Mesenchymal stem cell (in vitro differentiated cells and primary cell): ENCODE data around the gene ANKRD40CL.

Experiments used
- DNase-seq: peaks from one replicate; pipeline ENCODE4 v3.0.0-alpha.2; 2013
- H2AFZ ChIP-seq: one replicate; pipeline ENCODE4 v1.6.1; 2013; ENCODE audit warnings: low read depth, mild to moderate bottlenecking, control low read depth, inconsistent platforms, low read length, moderate library complexity
- H2AK5ac ChIP-seq: 2 replicates; pipeline ENCODE4 v1.6.1; 2013; ENCODE audit warnings: low read length, moderate library complexity, mild to moderate bottlenecking, inconsistent platforms; ENCODE audit not compliant: severe bottlenecking
- H2BK120ac ChIP-seq: one replicate; pipeline ENCODE4 v1.6.1; 2013; ENCODE audit warnings: low read depth, mild to moderate bottlenecking, inconsistent platforms, low read length, moderate library complexity
- H2BK12ac ChIP-seq, 2 experiments: one replicate each; pipeline ENCODE4 v1.6.1; 2013; ENCODE audit warnings: inconsistent platforms in 2 of 2, low read length in 2 of 2, mild to moderate bottlenecking in 2 of 2, moderate library complexity in 2 of 2, control low read depth in 1 of 2
- H2BK15ac ChIP-seq: one replicate; pipeline ENCODE4 v1.6.1; 2013; ENCODE audit warnings: mild to moderate bottlenecking, low read depth, inconsistent platforms; ENCODE audit not compliant: poor library complexity, severe bottlenecking
- H2BK5ac ChIP-seq: 2 replicates; pipeline ENCODE4 v1.6.1; 2013; ENCODE audit warnings: low read depth, mild to moderate bottlenecking, low read length, control low read depth, inconsistent platforms; ENCODE audit not compliant: poor library complexity, severe bottlenecking
- H3K14ac ChIP-seq, 2 experiments: one replicate each; pipeline ENCODE4 v1.6.1; 2013; ENCODE audit warnings: inconsistent platforms in 2 of 2, low read length in 2 of 2, control low read depth in 1 of 2, mild to moderate bottlenecking in 1 of 2, moderate library complexity in 1 of 2
- H3K18ac ChIP-seq, 2 experiments: one replicate each; pipeline ENCODE4 v1.6.1; 2013; ENCODE audit warnings: inconsistent platforms in 2 of 2, low read length in 2 of 2, control low read depth in 1 of 2, low read depth in 1 of 2, mild to moderate bottlenecking in 1 of 2
- H3K23ac ChIP-seq, 2 experiments: one replicate each; pipeline ENCODE4 v1.6.1; 2013; ENCODE audit warnings: inconsistent platforms in 2 of 2, low read length in 2 of 2, mild to moderate bottlenecking in 2 of 2, moderate library complexity in 2 of 2, control low read depth in 1 of 2
- H3K27ac ChIP-seq: 2 replicates; pipeline ENCODE4 v1.5.1; 2013; ENCODE audit warnings: mild to moderate bottlenecking, moderate library complexity, low read length, control low read depth, inconsistent platforms; ENCODE audit not compliant: poor library complexity, severe bottlenecking
- H3K27me3 ChIP-seq, 2 experiments: 2 replicates each; pipeline versions ENCODE4 v1.6.1 to v1.7.0; 2013; ENCODE audit warnings: low read length in 2 of 2, mild to moderate bottlenecking in 2 of 2, moderate library complexity in 2 of 2, control low read depth in 1 of 2, inconsistent platforms in 1 of 2; ENCODE audit not compliant: control insufficient read depth in 1 of 2, insufficient read depth in 1 of 2
- H3K36me3 ChIP-seq, 2 experiments: 2 replicates each; pipeline versions ENCODE4 v1.6.1 to v1.7.0; 2013; ENCODE audit warnings: low read length in 2 of 2, control low read depth in 1 of 2, inconsistent platforms in 1 of 2, low read depth in 1 of 2, mild to moderate bottlenecking in 1 of 2; ENCODE audit not compliant: insufficient read depth in 2 of 2, control insufficient read depth in 1 of 2
- H3K4ac ChIP-seq, 2 experiments: one replicate each; pipeline ENCODE4 v1.6.1; 2013; ENCODE audit warnings: inconsistent platforms in 2 of 2, low read length in 2 of 2, mild to moderate bottlenecking in 2 of 2, moderate library complexity in 2 of 2, control low read depth in 1 of 2, low read depth in 1 of 2
- H3K4me1 ChIP-seq: 2 replicates; pipeline ENCODE4 v1.6.1; 2013; ENCODE audit warnings: low read depth, low read length, control low read depth; ENCODE audit not compliant: control insufficient read depth, insufficient read depth
- H3K4me2 ChIP-seq: 2 replicates; pipeline ENCODE4 v1.6.1; 2013; ENCODE audit warnings: low read length, mild to moderate bottlenecking, inconsistent platforms; ENCODE audit not compliant: poor library complexity, severe bottlenecking
- H3K4me3 ChIP-seq, 2 experiments: 2 replicates each; pipeline versions ENCODE4 v1.5.1 to v1.7.0; 2013; ENCODE audit warnings: low read length in 2 of 2, mild to moderate bottlenecking in 2 of 2, control low read depth in 1 of 2, low read depth in 1 of 2; ENCODE audit not compliant: insufficient read depth in 1 of 2
- H3K79me1 ChIP-seq: replicated peaks from 2 replicates; pipeline ENCODE4 v1.6.1; 2013; ENCODE audit warnings: mild to moderate bottlenecking, control low read depth, low read length, inconsistent platforms; ENCODE audit not compliant: poor library complexity, severe bottlenecking
- H3K9ac ChIP-seq: 2 replicates; pipeline ENCODE4 v1.7.0; 2013; ENCODE audit warnings: mild to moderate bottlenecking, low read length, moderate library complexity
- H3K9me3 ChIP-seq: 2 replicates; pipeline ENCODE4 v1.7.0; 2013; ENCODE audit warnings: mild to moderate bottlenecking, low read length; ENCODE audit not compliant: control insufficient read depth
- H4K8ac ChIP-seq: one replicate; pipeline ENCODE4 v1.6.1; 2013; ENCODE audit warnings: inconsistent platforms, mild to moderate bottlenecking, low read length, moderate library complexity
- H4K91ac ChIP-seq: one replicate; pipeline ENCODE4 v1.6.1; 2013; ENCODE audit warnings: mild to moderate bottlenecking, low read length, inconsistent platforms
- WGBS: methylation state at CpG from one replicate; pipeline ENCODE4 v1.1.7; 2013; ENCODE audit warnings: mixed read lengths; 5-methylcytosine and 5-hydroxymethylcytosine counted together

ANKRD40CL gene

GRCh38 chr17:50808888-50809287 is 41.6 kb upstream of the ANKRD40CL start:
- no peak overlapping the region for H3K4me3 ChIP-seq
- H3K4ac ChIP-seq = no peak overlapping the region
- no peak overlapping the region for H2AK5ac ChIP-seq
- no peak overlapping the region for H3K4me2 ChIP-seq
- no peak overlapping the region for H3K9ac ChIP-seq
- H2BK120ac ChIP-seq = no peak overlapping the region
- H3K14ac ChIP-seq = no peak overlapping the region
- H3K4me1 ChIP-seq = no peaks in the 10 kb centered on the region
- no peak overlapping the region for H2BK5ac ChIP-seq
- H3K36me3 ChIP-seq = no peaks in the 10 kb centered on the region
- H3K23ac ChIP-seq = no peak overlapping the region
- no peak overlapping the region for H2BK12ac ChIP-seq
- H3K27me3 ChIP-seq = peaks cover 16 to 39% of the 10 kb centered on the region in 2 experiments
- no peak for DNase-seq
- H3K9me3 ChIP-seq = no peaks in the 10 kb centered on the region
- WGBS = 82% methylated on average over 3 of the region's 3 CpGs
- no peak overlapping the region for H4K8ac ChIP-seq
- H4K91ac ChIP-seq = no peak overlapping the region
- H3K79me1 ChIP-seq = no peaks in the 10 kb centered on the region
- H2BK15ac ChIP-seq = no peak overlapping the region
- no peak overlapping the region for H2AFZ ChIP-seq
- no peak overlapping the region for H3K27ac ChIP-seq
- no peak overlapping the region for H3K18ac ChIP-seq

DNA sequence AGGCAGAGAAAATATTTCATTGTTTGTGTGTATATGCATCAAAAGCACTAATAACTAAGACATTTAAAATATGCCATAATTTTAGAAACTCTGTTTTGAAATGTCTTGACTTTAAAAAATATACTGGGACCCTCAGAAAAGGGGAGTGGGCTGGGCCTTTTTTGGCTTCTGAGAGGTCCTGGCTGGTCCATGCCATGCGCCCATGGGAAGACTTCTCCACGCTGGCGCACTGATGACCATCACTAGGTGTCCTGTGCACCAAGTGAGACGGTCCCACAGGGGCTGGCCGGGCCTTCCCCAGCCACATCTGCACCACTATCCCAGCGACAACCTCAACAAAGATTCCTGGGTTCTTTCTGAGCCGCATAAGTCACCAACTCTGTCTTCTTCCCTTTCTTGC is 41.1 kb upstream of the ANKRD40CL start:
- H2BK5ac ChIP-seq = no peak overlapping the region
- H3K79me1 ChIP-seq = no peaks in the 10 kb centered on the region
- no peak overlapping the region for H2BK15ac ChIP-seq
- no peak overlapping the region for H2AK5ac ChIP-seq
- 90% methylated on average over 7 of the region's 7 CpGs for WGBS
- H3K9me3 ChIP-seq = no peaks in the 10 kb centered on the region
- H3K27ac ChIP-seq = no peak overlapping the region
- no peak overlapping the region for H2BK12ac ChIP-seq
- H4K8ac ChIP-seq = no peak overlapping the region
- no peak overlapping the region for H3K23ac ChIP-seq
- H3K27me3 ChIP-seq = peaks cover 16 to 35% of the 10 kb centered on the region in 2 experiments
- no peak overlapping the region for H4K91ac ChIP-seq
- H2AFZ ChIP-seq = no peak overlapping the region
- no peak overlapping the region for H3K4me2 ChIP-seq
- DNase-seq = no peak
- no peak overlapping the region for H2BK120ac ChIP-seq
- no peak overlapping the region for H3K18ac ChIP-seq
- no peak overlapping the region for H3K4ac ChIP-seq
- H3K36me3 ChIP-seq = no peaks in the 10 kb centered on the region
- H3K14ac ChIP-seq = no peak overlapping the region
- no peak overlapping the region for H3K9ac ChIP-seq
- H3K4me3 ChIP-seq = no peak overlapping the region
- H3K4me1 ChIP-seq = no peaks in the 10 kb centered on the region

GRCh38 chr17:50807675-50808074 is 40.4 kb upstream of the ANKRD40CL start:
- 94% methylated on average over 3 of the region's 5 CpGs for WGBS
- no peak overlapping the region for H3K9ac ChIP-seq
- H3K4me2 ChIP-seq = no peak overlapping the region

DNA sequence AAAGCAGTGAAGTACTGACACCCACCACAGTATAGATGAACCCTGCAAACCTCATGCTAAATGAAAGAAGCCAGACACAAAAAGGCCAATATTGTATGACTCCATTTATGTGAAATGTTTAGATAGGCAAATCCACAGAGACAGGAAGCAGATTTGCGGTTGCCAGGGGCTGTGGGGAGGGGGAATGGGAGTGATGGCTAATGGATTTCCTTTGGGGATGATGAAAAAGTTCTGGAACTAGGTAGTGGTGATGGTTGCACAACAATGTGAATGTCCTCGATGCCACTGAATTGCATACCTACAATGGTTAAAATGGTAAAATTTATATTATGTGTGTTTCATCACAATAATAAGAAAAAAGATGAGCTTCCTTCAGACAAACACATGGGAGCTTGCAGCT is 39.7 kb upstream of the ANKRD40CL start:
- no peak overlapping the region for H3K18ac ChIP-seq
- H3K36me3 ChIP-seq = no peaks in the 10 kb centered on the region
- peaks cover 8 to 26% of the 10 kb centered on the region in 2 experiments for H3K27me3 ChIP-seq
- no peak overlapping the region for H4K8ac ChIP-seq
- H3K27ac ChIP-seq = no peak overlapping the region
- H2AK5ac ChIP-seq = no peak overlapping the region
- H2BK120ac ChIP-seq = no peak overlapping the region
- H2BK12ac ChIP-seq = no peak overlapping the region
- no peaks in the 10 kb centered on the region for H3K9me3 ChIP-seq
- 68% methylated on average over 1 of the region's 2 CpGs for WGBS
- no peak overlapping the region for H3K14ac ChIP-seq
- H3K79me1 ChIP-seq = no peaks in the 10 kb centered on the region
- no peak overlapping the region for H2BK15ac ChIP-seq
- H3K4me2 ChIP-seq = no peak overlapping the region
- no peak overlapping the region for H2BK5ac ChIP-seq
- no peak overlapping the region for H3K23ac ChIP-seq
- H2AFZ ChIP-seq = no peak overlapping the region
- no peak for DNase-seq
- no peaks in the 10 kb centered on the region for H3K4me1 ChIP-seq
- no peak overlapping the region for H3K4ac ChIP-seq
- no peak overlapping the region for H3K4me3 ChIP-seq
- H3K9ac ChIP-seq = no peak overlapping the region
- no peak overlapping the region for H4K91ac ChIP-seq

More at GRCh38 chr17:50807675-50808074, 40.4 kb upstream of the ANKRD40CL start:
- Histone ChIP-seq H3K27me3 (peaks cover 12 to 30% of the 10 kb centered on the region in 2 experiments), H3K4ac (no peak overlapping the region), H3K4me1 (no peaks in the 10 kb centered on the region), H3K4me3 (no peak overlapping the region), H2BK120ac (no peak overlapping the region), H2AK5ac (no peak overlapping the region), H2BK12ac (no peak overlapping the region), H4K8ac (no peak overlapping the region), H3K18ac (no peak overlapping the region), H2BK5ac (no peak overlapping the region), H4K91ac (no peak overlapping the region), H2BK15ac (no peak overlapping the region), H3K27ac (no peak overlapping the region), H3K23ac (no peak overlapping the region), H3K14ac (no peak overlapping the region), H3K36me3 (no peaks in the 10 kb centered on the region), H3K9me3 (no peaks in the 10 kb centered on the region), H2AFZ (no peak overlapping the region), H3K79me1 (no peaks in the 10 kb centered on the region)
- DNase-seq = no peak
